Stimulated activated naive CD4-positive, alpha-beta T cell treated with Interleukin-2 at 50 U/mL for 16 hours (primary cell): ENCODE results near the gene PGAP3.
"Not testable (repeated sequence)": the region's sequence is repeated elsewhere in the genome, so short reads cannot be mapped to it uniquely, and the experiment has no call there.

Experiments
- DNase-seq: peaks from one replicate; lab custom pipeline; 2025; lab: John Stamatoyannopoulos, UW

Gene PGAP3

GRCh38 chr17:39715375-39716072 is 27.7 kb upstream of the PGAP3 start:
- DNase-seq = no peak

GRCh38 chr17:39714234-39714633 is 26.4 kb upstream of the PGAP3 start:
- DNase-seq = no peak

- no peak for DNase-seq
These were observed 24.0 kb upstream of the PGAP3 start for GRCh38 chr17:39711851-39712250.

GRCh38 chr17:39711071-39711470 is 23.2 kb upstream of the PGAP3 start:
- not testable (repeated sequence) for DNase-seq

GRCh38 chr17:39709998-39710964 is 22.4 kb upstream of the PGAP3 start:
- DNase-seq = no peak

- no peak for DNase-seq
These were observed 21.6 kb upstream of the PGAP3 start for GRCh38 chr17:39709319-39709997.

GRCh38 chr17:39706921-39707337 is 19.1 kb upstream of the PGAP3 start:
- no peak for DNase-seq

- DNase-seq = no peak
These were observed 18.5 kb upstream of the PGAP3 start for GRCh38 chr17:39706383-39706782.

GRCh38 chr17:39705786-39706348 is 18.0 kb upstream of the PGAP3 start:
- no peak for DNase-seq

- no peak for DNase-seq
These were observed 17.1 kb upstream of the PGAP3 start for GRCh38 chr17:39704821-39705551.

- DNase-seq = no peak
These were observed 16.1 kb upstream of the PGAP3 start for GRCh38 chr17:39703913-39704312.

GRCh38 chr17:39702901-39703893 is 15.3 kb upstream of the PGAP3 start:
- no peak for DNase-seq

GRCh38 chr17:39701784-39702422 is 14.0 kb upstream of the PGAP3 start:
- DNase-seq = no peak

- no peak for DNase-seq
These were observed 13.3 kb upstream of the PGAP3 start for GRCh38 chr17:39701012-39701783.

GRCh38 chr17:39700148-39700987 is 12.5 kb upstream of the PGAP3 start:
- no peak for DNase-seq

GRCh38 chr17:39699818-39700147 is 11.9 kb upstream of the PGAP3 start, which contains the start of gene ERBB2:
ERBB2 (plus strand) TSS chr17:39700064; CDS start chr17:39700239, 175 bp downstream.
- DNase-seq = no peak

GRCh38 chr17:39699157-39699817 is 11.4 kb upstream of the PGAP3 start:
- not testable (repeated sequence) for DNase-seq
